Measurements from ENCODE around the gene SMIM38. TPM values are rescaled to one million over a fixed set of nuclear protein-coding genes. Genes with fewer than 3 reads are reported as not detected.

The SMIM38 gene
- total and polyA plus RNA-seq, 2 donors from 2014 or later = 0.19 to 0.63 TPM

DNA sequence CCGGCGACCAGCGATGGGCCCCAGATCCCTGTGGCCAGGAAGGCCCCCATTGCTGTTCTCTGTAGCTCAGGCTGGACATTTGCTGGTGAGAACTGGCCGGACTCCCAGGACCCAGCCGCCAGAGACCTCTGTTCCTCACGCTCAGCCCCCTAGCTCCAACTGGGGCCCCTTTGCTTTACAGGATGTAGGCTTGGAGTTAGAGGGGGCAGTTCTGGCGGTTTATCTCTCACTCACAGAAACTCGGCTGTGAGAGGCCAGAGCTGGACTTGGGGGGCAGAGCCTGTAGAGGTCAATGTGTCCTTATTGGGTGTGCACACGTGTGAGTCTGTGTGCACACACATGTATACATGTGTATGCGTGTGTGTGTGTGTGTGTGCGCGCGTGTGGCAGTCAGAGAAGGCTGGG is 502 bp downstream of the SMIM38 start:
- Histone ChIP-seq H3K36me3 (ENCODE audit: control insufficient read depth in 2 of 3, insufficient read depth in 3 of 3, low read length in 3 of 3) (no peaks in the 10 kb centered on the region), H3K9me3 (ENCODE audit: control insufficient read depth in 2 of 3, insufficient read depth in 1 of 3, low read length in 3 of 3) (no peaks in the 10 kb centered on the region), H3K9ac (ENCODE audit: low read length in 3 of 3) (no peak overlapping the region), H3K27me3 (ENCODE audit: control insufficient read depth, insufficient read depth, low read length) (no peaks in the 10 kb centered on the region), H3K4me3 (ENCODE audit: low read length in 3 of 3) (no peak overlapping the region), H3K4me1 (ENCODE audit: control insufficient read depth in 2 of 3, insufficient read depth in 2 of 3, low read depth in 1 of 3, low read length in 3 of 3) (peaks cover 0 to 2% (median 0%) of the 10 kb centered on the region in 3 donors), H3K27ac (ENCODE audit: low read depth in 2 of 2, low read length in 2 of 2) (no peak overlapping the region)
- intact Hi-C loops (cut with DNase I) = no loop called here
- TF ChIP-seq, protein P1, sequence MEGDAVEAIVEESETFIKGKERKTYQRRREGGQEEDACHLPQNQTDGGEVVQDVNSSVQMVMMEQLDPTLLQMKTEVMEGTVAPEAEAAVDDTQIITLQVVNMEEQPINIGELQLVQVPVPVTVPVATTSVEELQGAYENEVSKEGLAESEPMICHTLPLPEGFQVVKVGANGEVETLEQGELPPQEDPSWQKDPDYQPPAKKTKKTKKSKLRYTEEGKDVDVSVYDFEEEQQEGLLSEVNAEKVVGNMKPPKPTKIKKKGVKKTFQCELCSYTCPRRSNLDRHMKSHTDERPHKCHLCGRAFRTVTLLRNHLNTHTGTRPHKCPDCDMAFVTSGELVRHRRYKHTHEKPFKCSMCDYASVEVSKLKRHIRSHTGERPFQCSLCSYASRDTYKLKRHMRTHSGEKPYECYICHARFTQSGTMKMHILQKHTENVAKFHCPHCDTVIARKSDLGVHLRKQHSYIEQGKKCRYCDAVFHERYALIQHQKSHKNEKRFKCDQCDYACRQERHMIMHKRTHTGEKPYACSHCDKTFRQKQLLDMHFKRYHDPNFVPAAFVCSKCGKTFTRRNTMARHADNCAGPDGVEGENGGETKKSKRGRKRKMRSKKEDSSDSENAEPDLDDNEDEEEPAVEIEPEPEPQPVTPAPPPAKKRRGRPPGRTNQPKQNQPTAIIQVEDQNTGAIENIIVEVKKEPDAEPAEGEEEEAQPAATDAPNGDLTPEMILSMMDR (IDR thresholded peaks at IDR 0.05; ENCODE audit: borderline replicate concordance, extremely low read depth, insufficient read depth) = no peak
- FAIRE-seq (no peak), DNase-seq (peak in 1 of 5 donors; percentile 56)

GRCh38 chr11:69156673-69157155 is 979 bp downstream of the SMIM38 start:
- intact Hi-C loops (cut with DNase I) = no loop called here
- Histone ChIP-seq H3K4me1 (ENCODE audit: control insufficient read depth in 2 of 3, insufficient read depth in 2 of 3, low read depth in 1 of 3, low read length in 3 of 3) (peaks cover 0 to 2% (median 0%) of the 10 kb centered on the region in 3 donors), H3K9me3 (ENCODE audit: control insufficient read depth in 2 of 3, insufficient read depth in 1 of 3, low read length in 3 of 3) (no peaks in the 10 kb centered on the region), H3K4me3 (ENCODE audit: low read length in 3 of 3) (no peak overlapping the region), H3K36me3 (ENCODE audit: control insufficient read depth in 2 of 3, insufficient read depth in 3 of 3, low read length in 3 of 3) (no peaks in the 10 kb centered on the region), H3K27me3 (ENCODE audit: control insufficient read depth, insufficient read depth, low read length) (no peaks in the 10 kb centered on the region), H3K27ac (ENCODE audit: low read depth in 2 of 2, low read length in 2 of 2) (no peak overlapping the region), H3K9ac (ENCODE audit: low read length in 3 of 3) (no peak overlapping the region)
- TF ChIP-seq, protein P1 (IDR thresholded peaks at IDR 0.05; ENCODE audit: borderline replicate concordance, extremely low read depth, insufficient read depth) = no peak
- peak in 1 of 5 donors; percentile 59 for DNase-seq
- FAIRE-seq = no peak

GRCh38 chr11:69157156-69157821 is 1.6 kb downstream of the SMIM38 start:
- no peak overlapping the region for H3K27ac ChIP-seq (ENCODE audit: low read depth in 2 of 2, low read length in 2 of 2)
- FAIRE-seq = no peak
- no peaks in the 10 kb centered on the region for H3K36me3 ChIP-seq (ENCODE audit: control insufficient read depth in 2 of 3, insufficient read depth in 3 of 3, low read length in 3 of 3)
- no peaks in the 10 kb centered on the region for H3K9me3 ChIP-seq (ENCODE audit: control insufficient read depth in 2 of 3, insufficient read depth in 1 of 3, low read length in 3 of 3)
- TF ChIP-seq, protein P1 (IDR thresholded peaks at IDR 0.05; ENCODE audit: borderline replicate concordance, extremely low read depth, insufficient read depth) = no peak
- peaks cover 0 to 2% (median 0%) of the 10 kb centered on the region in 3 donors for H3K4me1 ChIP-seq (ENCODE audit: control insufficient read depth in 2 of 3, insufficient read depth in 2 of 3, low read depth in 1 of 3, low read length in 3 of 3)
- H3K27me3 ChIP-seq (ENCODE audit: control insufficient read depth, insufficient read depth, low read length) = no peaks in the 10 kb centered on the region
- intact Hi-C loops (cut with DNase I) = no loop called here
- H3K9ac ChIP-seq (ENCODE audit: low read length in 3 of 3) = no peak overlapping the region
- no peak overlapping the region for H3K4me3 ChIP-seq (ENCODE audit: low read length in 3 of 3)
- peak in 4 of 5 donors; percentile 72 to 91 (median 82) for DNase-seq

All from kidney (tissue), 14 donors.